CMK (cell line): ENCODE results near the gene RPS17.
"Not testable (repeated sequence)": the region's sequence is repeated elsewhere in the genome, so short reads cannot be mapped to it uniquely, and the experiment has no call there.

Source experiments
- DNase-seq: peaks from one replicate; pipeline ENCODE4 v3.0.0-alpha.2; 2010; ENCODE audit warnings: low read depth

RPS17 gene

GRCh38 chr15:82507087-82507486, 33.2 kb downstream of the RPS17 start:
- not testable (repeated sequence) for DNase-seq

- DNase-seq: not testable (repeated sequence)
Measured at GRCh38 chr15:82505842-82506241, 34.4 kb downstream of the RPS17 start.

- DNase-seq: not testable (repeated sequence)
Measured at GRCh38 chr15:82504074-82504473, 36.2 kb downstream of the RPS17 start.

DNA sequence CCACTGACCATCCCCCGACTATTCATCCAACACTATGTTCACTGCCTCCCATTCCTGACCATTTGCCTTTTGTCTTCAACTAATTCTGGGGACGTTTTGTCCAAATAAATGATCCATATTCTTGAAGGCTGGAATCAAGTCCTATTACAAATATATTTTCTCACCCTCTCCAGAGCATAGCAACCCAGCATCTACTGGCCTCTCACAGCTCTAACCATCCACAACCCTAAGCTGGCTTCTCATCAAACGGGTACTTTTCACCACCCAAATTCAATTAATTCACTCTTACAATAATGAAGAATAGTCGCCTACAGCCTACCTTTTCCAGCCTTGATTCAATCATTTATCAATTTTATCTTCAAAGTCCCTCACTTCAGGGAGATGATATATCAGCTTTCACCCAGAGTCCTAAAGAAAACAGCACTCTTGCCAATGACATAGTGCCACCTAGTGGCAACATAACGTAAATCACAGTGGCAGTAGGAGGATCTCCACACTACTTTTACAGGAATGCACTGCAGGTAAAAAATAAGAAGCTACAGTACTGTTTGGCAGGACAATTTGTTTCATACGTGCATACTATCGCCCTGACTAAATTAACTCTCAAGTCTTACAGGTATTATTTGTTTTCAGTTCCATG, 37.4 kb downstream of the RPS17 start:
- not testable (repeated sequence) for DNase-seq

DNA sequence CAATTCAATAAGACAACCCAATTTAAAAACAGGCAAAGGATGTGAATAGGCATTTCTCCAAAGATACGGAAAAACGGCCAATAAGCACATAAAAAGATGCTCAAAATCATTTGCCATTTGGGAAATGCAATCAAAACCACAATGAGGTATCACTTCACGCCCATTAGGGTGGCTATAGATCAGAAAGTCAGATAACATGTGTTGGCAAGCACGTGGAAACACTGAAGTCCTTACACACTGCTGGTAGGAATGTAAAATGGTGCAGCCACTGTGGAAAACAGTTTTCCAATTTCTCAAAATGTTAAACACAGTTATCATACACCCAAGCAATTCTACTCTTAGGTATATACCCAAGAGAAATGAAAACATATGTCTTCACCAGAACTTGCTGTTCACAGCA, 39.5 kb downstream of the RPS17 start:
- DNase-seq: not testable (repeated sequence)

DNA sequence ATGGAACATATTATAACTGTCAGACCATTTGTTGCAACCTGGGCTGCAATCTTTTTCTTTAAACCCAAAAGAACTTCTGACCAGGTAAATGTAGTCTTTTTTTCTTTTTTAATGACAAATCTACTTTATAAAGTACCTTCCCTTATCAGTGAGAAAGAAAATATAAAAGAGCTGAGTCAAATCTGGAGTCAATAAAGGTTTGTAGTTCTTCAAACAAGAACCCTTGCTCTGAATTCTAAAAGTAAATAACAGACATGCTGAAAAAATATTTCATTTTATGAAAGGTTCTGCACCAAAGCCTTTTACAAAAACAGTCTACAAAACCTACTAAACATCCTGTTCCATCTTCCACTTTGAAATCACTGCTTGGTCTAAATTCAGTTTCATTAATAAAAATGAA, 42.3 kb downstream of the RPS17 start:
- DNase-seq: not testable (repeated sequence)

DNA sequence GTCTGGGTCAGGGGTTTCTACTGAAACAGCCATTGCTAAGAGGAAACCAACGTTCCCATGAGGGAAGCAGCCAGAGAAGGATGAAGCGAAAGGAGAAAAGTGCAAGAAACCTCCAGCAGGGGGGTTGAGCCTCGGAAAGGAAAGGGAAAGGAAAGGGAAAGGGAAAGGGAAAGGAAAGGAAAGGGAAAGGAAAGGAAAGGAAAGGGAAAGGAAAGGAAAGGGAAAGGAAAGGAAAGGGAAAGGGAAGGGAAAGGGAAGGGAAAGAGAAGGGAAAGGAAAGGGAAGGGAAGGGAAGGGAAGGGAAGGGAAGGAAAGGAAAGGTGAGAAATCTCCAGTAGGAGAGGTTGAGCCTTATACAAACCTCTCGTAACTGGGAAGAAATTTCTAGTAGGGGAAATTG, 52.0 kb downstream of the RPS17 start:
- not testable (repeated sequence) for DNase-seq

DNA sequence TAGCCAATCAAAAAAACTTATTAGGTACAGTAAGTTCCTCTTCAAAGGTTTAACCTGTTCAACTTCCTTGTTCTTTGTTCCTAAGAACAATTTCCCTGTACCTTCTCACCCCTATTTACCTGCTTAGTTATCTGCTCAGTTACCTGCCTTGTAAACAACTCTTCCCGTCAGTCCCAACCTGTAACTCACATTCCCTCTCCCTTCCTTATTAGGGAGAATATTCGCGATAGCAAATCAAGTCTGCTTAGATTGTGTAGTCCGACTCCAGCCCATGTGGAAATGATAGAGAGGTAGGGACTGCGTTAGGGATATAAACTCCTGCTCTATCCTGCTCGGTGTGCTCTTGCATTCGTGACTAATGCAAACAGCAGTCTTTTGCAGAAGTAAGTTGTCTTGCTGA, 53.2 kb downstream of the RPS17 start:
- DNase-seq: not testable (repeated sequence)
